Neural crest cell (in vitro differentiated cells): ENCODE results near the gene WDR38. TPM values are rescaled to one million over a fixed set of nuclear protein-coding genes. Genes with fewer than 3 reads are reported as not detected.

Experiments
- DNase-seq: peaks from one replicate; pipeline ENCODE4 v3.0.0; 2021; ENCODE audit warnings: low read depth, mixed read lengths, low spot score
- H3K27ac Mint-ChIP-seq: one replicate; pipeline ENCODE4 v1.8.0; 2021; ENCODE audit warnings: mild to moderate bottlenecking, mixed read lengths; ENCODE audit not compliant: unreplicated experiment
- H3K27me3 Mint-ChIP-seq: 2 replicates; pipeline ENCODE4 v1.8.0; 2021; ENCODE audit warnings: low read depth, mild to moderate bottlenecking, mixed read lengths
- H3K36me3 Mint-ChIP-seq: 2 replicates; pipeline ENCODE4 v1.8.0; 2021; ENCODE audit warnings: low read depth, mild to moderate bottlenecking, mixed read lengths
- H3K4me1 Mint-ChIP-seq: 2 replicates; pipeline ENCODE4 v1.8.0; 2021; ENCODE audit warnings: mixed read lengths
- H3K4me3 Mint-ChIP-seq: one replicate; pipeline ENCODE4 v1.8.0; 2021; ENCODE audit warnings: mild to moderate bottlenecking, mixed read lengths
- H3K9me3 Mint-ChIP-seq: 2 replicates; pipeline ENCODE4 v1.8.0; 2021; ENCODE audit warnings: mixed read lengths
- CTCF ChIP-seq: fragments of 200-600 bp; sonication (generic); conservative IDR thresholded peaks from 2 replicates; pipeline ENCODE4 v1.5.0; 2021; ENCODE audit warnings: antibody characterized with exemption, mild to moderate bottlenecking
- total RNA-seq: library from RNA; stranded (reverse); gene quantifications from 2 replicates; pipeline ENCODE4 v1.2.1, GENCODE V29; 2021

The WDR38 gene
- total RNA-seq, 1 donor from 2014 or later: not detected

GRCh38 chr9:124879226-124879625, 26.0 kb downstream of the WDR38 start:
- H3K27me3 Mint-ChIP-seq: no peaks in the 10 kb centered on the region
- no peak overlapping the region for H3K27ac Mint-ChIP-seq
- DNase-seq: no peak
- H3K4me1 Mint-ChIP-seq: no peaks in the 10 kb centered on the region
- no peak overlapping the region for H3K4me3 Mint-ChIP-seq
- no peak for TF ChIP-seq CTCF
- no peaks in the 10 kb centered on the region for H3K9me3 Mint-ChIP-seq
- peaks cover 11% of the 10 kb centered on the region for H3K36me3 Mint-ChIP-seq

GRCh38 chr9:124880501-124880900, 27.2 kb downstream of the WDR38 start:
- Mint-ChIP-seq H3K27ac (no peak overlapping the region), H3K27me3 (no peaks in the 10 kb centered on the region), H3K4me3 (no peak overlapping the region), H3K9me3 (no peaks in the 10 kb centered on the region), H3K4me1 (no peaks in the 10 kb centered on the region), H3K36me3 (peaks cover 5% of the 10 kb centered on the region)
- no peak for DNase-seq
- TF ChIP-seq CTCF: no peak

DNA sequence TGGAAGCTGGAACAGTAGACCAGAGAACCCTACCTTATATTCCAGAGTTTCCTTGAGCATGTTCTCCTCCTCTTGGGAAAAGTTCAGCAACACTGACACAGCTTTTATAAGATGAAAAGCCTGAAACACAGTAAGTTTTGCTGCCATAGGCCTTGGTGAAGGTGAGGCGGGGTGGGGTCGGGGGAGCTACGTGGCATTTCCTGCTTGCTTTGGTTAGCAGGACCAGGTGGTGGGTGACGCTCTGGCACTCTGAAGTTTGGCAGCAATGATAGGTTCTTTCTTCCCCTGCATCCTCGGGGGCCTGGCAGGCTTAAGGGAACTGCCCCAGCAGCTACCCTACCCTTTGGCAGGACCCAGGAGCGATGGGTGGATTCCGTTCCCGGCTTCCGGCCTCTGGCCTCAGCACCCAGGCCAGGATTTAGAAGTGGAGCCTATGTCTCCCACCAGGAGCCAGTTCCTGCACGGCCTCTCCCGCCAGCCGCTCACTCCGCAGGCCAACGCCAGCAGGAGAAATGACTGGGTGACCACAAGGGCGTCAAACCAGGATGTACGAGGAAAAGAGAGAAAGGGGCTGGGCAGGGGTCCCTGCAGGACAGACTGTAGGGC, 28.0 kb downstream of the WDR38 start:
- H3K27me3 Mint-ChIP-seq: no peaks in the 10 kb centered on the region
- H3K27ac Mint-ChIP-seq: no peak overlapping the region
- no peak for DNase-seq
- H3K9me3 Mint-ChIP-seq: no peaks in the 10 kb centered on the region
- H3K4me3 Mint-ChIP-seq: no peak overlapping the region
- TF ChIP-seq CTCF: no peak
- H3K4me1 Mint-ChIP-seq: no peaks in the 10 kb centered on the region
- peaks cover 7% of the 10 kb centered on the region for H3K36me3 Mint-ChIP-seq

DNA sequence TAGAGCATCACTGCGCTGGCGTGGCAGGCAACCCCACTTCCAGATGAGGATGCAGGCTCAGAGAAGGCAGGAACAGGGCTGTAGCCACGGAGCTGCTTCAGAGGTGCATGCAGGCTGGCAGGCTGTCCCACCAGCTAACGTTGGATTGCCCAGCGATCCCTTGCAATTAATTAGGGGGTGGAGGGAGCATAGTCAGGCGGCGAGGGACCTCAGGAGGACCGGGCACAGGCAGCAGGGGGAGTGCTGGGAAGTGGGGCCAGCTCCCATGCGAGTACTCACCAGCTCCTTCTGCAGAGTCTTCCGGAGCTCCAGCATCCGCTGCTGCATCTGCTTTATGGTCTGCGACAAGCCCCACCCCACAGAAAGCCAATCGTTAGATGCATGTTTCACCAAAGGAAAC, 29.0 kb downstream of the WDR38 start:
- no peak for TF ChIP-seq CTCF
- Mint-ChIP-seq H3K36me3 (peaks cover 3% of the 10 kb centered on the region), H3K27me3 (no peaks in the 10 kb centered on the region), H3K4me3 (no peak overlapping the region), H3K4me1 (no peaks in the 10 kb centered on the region), H3K27ac (no peak overlapping the region), H3K9me3 (no peaks in the 10 kb centered on the region)
- no peak for DNase-seq

- H3K27me3 Mint-ChIP-seq: no peaks in the 10 kb centered on the region
- TF ChIP-seq CTCF: no peak
- H3K27ac Mint-ChIP-seq: no peak overlapping the region
- H3K36me3 Mint-ChIP-seq: peaks cover 2% of the 10 kb centered on the region
- no peak overlapping the region for H3K4me3 Mint-ChIP-seq
- no peak for DNase-seq
- no peaks in the 10 kb centered on the region for H3K9me3 Mint-ChIP-seq
- H3K4me1 Mint-ChIP-seq: no peaks in the 10 kb centered on the region
These were observed 31.1 kb downstream of the WDR38 start for GRCh38 chr9:124884376-124884775.
